Spinal cord (tissue), 10 donors: ENCODE results near the gene PPP5C. TPM values are rescaled to one million over a fixed set of nuclear protein-coding genes. Genes with fewer than 3 reads are reported as not detected.

Experiments
- DNase-seq, 6 donors: peaks; one replicate each; pipeline versions ENCODE4 v3.0.0 to v3.0.0-alpha.2; 2013 to 2015; ENCODE audit warnings: low spot score in 6 of 6, low read depth in 4 of 6
- H3K27ac ChIP-seq: one replicate; pipeline ENCODE4 v1.5.1; 2013; ENCODE audit warnings: low read depth, low read length, control low read depth
- H3K27me3 ChIP-seq: one replicate; pipeline ENCODE4 v1.6.1; 2013; ENCODE audit warnings: low read length; ENCODE audit not compliant: control insufficient read depth, insufficient read depth
- H3K36me3 ChIP-seq: one replicate; pipeline ENCODE4 v1.6.1; 2013; ENCODE audit warnings: low read length; ENCODE audit not compliant: control insufficient read depth, insufficient read depth
- H3K4me1 ChIP-seq: one replicate; pipeline ENCODE4 v1.6.1; 2013; ENCODE audit warnings: low read length; ENCODE audit not compliant: control insufficient read depth, insufficient read depth
- H3K4me3 ChIP-seq: one replicate; pipeline ENCODE4 v1.5.1; 2013; ENCODE audit warnings: low read depth, low read length, control low read depth
- H3K9me3 ChIP-seq: one replicate; pipeline ENCODE4 v1.6.1; 2013; ENCODE audit warnings: low read length; ENCODE audit not compliant: control insufficient read depth, insufficient read depth
- WGBS: methylation state at CpG from one replicate; pipeline ENCODE4 v1.1.5; 2013; ENCODE audit warnings: missing lambda C conversion rate; ENCODE audit not compliant: insufficient coverage; 5-methylcytosine and 5-hydroxymethylcytosine counted together
- long read RNA-seq, 4 donors: transcript quantifications; one replicate each; lab custom pipeline, GENCODE V29; 2026
- polyA plus RNA-seq, 2 donors: library from polyadenylated mRNA; unstranded; fragments of 120-200 nt; gene quantifications; one replicate each; pipeline ENCODE4 v1.2.1, GENCODE V29; 2013; ENCODE audit not compliant: insufficient read length in 2 of 2
- total RNA-seq, 2 donors: library from RNA; depleted of rRNA in 1 of 2; stranded (reverse); fragments of 120-200 nt in 1 of 2; fragments of >200 nt in 1 of 2; gene quantifications; one replicate each; pipeline versions ENCODE4 v1.2.3 to v1.2.4, GENCODE V29; 2013 to 2014
- donor health status: healthy.

PPP5C gene
- total RNA-seq = 10 to 100 TPM; 52.5 to 77.4 TPM
- polyA plus RNA-seq = 100 to 1,000 TPM; 142 to 158 TPM
- long read RNA-seq, donor 1, transcript PPP5C-201 (13 exons, 2,109 nt) = major isoform, 35 of 47 reads
- long read RNA-seq, donor 1, partial matches to known transcripts = 0 of 47 reads
- long read RNA-seq, donor 1, other reads (novel, unspliced or antisense) = 0 of 47 reads
- long read RNA-seq, donor 2, transcript PPP5C-201 (13 exons, 2,109 nt) = major isoform, 16 of 19 reads
- long read RNA-seq, donor 2, partial matches to known transcripts = 0 of 19 reads
- long read RNA-seq, donor 2, other reads (novel, unspliced or antisense) = 0 of 19 reads
- long read RNA-seq, donor 3, transcript PPP5C-201 (13 exons, 2,109 nt) = major isoform, 27 of 29 reads
- long read RNA-seq, donor 3, partial matches to known transcripts = 0 of 29 reads
- long read RNA-seq, donor 3, other reads (novel, unspliced or antisense) = 0 of 29 reads
- long read RNA-seq, donor 4, transcript PPP5C-201 (13 exons, 2,109 nt) = major isoform, 27 of 40 reads
- long read RNA-seq, donor 4, partial matches to known transcripts = 11 of 40 reads
- long read RNA-seq, donor 4, other reads (novel, unspliced or antisense) = 0 of 40 reads

- Histone ChIP-seq H3K27me3 (no peaks in the 10 kb centered on the region), H3K4me1 (peaks cover 48% of the 10 kb centered on the region), H3K9me3 (no peaks in the 10 kb centered on the region), H3K27ac (peak within 1 kb of the TSS; percentile 89), H3K36me3 (peaks cover 27% of the 10 kb centered on the region), H3K4me3 (peak within 1 kb of the TSS; percentile 100)
- DNase-seq = peak; percentile 81 to 98 (median 86)
- 0% methylated on average over 62 of the region's 62 CpGs for WGBS
These were observed at the start of gene PPP5C for GRCh38 chr19:46346821-46347571. PPP5C (plus strand) TSS chr19:46347087; CDS start chr19:46347097, 10 bp downstream.

DNA sequence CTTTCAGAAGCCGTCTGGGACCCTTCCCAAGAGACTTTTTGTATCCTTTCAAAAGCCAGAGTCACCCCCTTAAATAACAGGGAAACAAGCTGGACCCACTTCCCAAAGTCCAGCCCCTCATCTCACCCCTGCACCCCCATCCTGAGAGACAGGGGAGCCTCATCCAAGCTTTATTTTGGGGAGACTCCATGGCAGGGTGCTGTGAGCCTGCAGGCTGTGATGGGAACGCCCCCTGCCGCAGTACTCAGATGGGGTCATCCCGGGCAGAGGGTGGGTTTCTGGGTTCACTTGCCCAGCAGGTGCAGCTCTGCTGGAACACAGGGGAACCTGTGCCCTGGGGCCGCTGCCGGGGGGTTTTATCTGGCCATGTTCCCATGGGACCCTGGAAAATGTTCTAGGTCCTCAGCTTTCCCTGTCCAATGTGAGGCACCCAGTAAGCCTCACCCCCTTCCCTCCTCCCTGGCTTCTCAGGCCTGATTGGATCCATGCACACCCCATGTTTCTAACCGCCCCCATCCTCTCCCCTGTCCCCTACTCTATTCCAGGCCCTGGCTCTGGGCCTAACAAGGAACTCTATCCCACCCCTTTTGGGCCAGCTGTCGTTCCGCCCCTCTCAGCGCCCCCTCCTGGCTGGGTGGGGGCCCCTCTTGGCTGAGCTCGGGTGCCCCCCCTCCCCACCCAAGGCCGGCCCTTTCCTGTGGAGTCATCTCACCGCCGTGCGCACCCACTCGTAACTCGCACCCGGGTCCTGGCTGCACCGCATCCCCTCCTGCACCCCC lies 49.0 kb upstream of the PPP5C start:
- peak overlapping the region; percentile 94 for H3K27ac ChIP-seq
- H3K27me3 ChIP-seq = no peaks in the 10 kb centered on the region
- H3K4me3 ChIP-seq = peak overlapping the region; percentile 59
- peaks cover 48% of the 10 kb centered on the region for H3K4me1 ChIP-seq
- peak in 4 of 6 donors; percentile 22 to 85 (median 62) for DNase-seq
- H3K36me3 ChIP-seq = no peaks in the 10 kb centered on the region
- no peaks in the 10 kb centered on the region for H3K9me3 ChIP-seq
- WGBS = 28% methylated on average over 17 of the region's 19 CpGs

DNA sequence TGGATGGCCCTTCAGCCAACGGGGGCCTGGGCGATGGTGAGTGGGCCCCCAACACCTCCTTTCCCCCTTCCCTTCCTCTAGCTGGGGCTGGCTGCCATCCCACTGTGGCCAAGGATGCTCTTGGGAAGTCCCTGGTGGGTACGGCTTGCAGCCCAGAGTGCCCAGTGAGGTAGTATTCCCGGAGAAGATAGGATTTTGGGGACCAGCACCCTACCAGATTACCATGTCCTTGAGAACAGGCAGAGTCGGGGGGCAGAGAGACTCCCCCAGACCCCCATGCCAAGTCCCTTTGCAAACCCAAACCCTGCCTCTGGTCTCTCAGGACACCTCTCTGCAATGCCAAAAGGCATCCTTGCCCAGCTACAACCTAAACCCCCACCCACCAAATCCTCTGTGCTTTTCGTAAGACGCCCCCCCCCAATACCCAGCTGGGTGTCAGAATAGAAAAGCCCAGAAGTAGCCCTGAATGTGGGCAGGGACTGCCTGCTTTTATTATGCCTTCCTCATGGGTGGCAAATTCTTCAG lies 48.3 kb upstream of the PPP5C start:
- DNase-seq = peak in 2 of 6 donors; percentile 4 to 30
- Histone ChIP-seq H3K27ac (peak overlapping the region; percentile 94), H3K27me3 (no peaks in the 10 kb centered on the region), H3K4me3 (peak overlapping the region; percentile 59), H3K36me3 (peaks cover 3% of the 10 kb centered on the region), H3K9me3 (no peaks in the 10 kb centered on the region), H3K4me1 (peaks cover 54% of the 10 kb centered on the region)
- 36% methylated on average over 5 of the region's 7 CpGs for WGBS

DNA sequence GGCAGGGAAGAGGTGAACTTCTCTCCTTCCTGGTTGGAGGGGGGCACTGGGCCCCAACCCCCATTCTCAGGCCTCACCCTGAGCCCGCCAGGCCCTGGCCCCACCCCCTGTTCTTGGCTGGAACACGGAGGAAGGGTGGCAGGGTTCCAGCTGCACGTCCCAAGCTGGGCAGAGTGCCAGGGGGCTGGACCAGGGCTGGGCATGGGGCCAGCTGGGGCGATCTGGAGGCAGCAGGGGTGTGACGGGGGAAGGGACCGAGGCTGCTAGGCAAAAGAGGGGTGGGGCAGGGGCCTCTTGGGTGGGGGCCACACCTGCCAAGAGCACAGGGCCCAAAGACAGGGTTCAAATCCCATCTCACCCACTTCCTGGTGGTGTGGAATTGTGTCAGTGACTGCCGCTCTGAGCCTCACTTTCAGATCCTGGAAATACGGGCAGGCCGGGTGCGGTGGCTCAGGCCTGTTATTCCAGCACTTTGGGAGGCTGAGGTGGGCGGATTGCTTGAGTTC lies 47.8 kb upstream of the PPP5C start:
- 13% methylated on average over 4 of the region's 11 CpGs for WGBS
- H3K4me1 ChIP-seq = peaks cover 60% of the 10 kb centered on the region
- DNase-seq = peak; percentile 78 to 97 (median 87)
- no peaks in the 10 kb centered on the region for H3K9me3 ChIP-seq
- H3K4me3 ChIP-seq = peak overlapping the region; percentile 59
- peak overlapping the region; percentile 94 for H3K27ac ChIP-seq
- no peaks in the 10 kb centered on the region for H3K27me3 ChIP-seq
- H3K36me3 ChIP-seq = peaks cover 9% of the 10 kb centered on the region

GRCh38 chr19:46299695-46300094 lies 47.2 kb upstream of the PPP5C start:
- Histone ChIP-seq H3K27ac (peak overlapping the region; percentile 94), H3K36me3 (peaks cover 14% of the 10 kb centered on the region), H3K27me3 (no peaks in the 10 kb centered on the region), H3K4me1 (peaks cover 60% of the 10 kb centered on the region), H3K9me3 (no peaks in the 10 kb centered on the region), H3K4me3 (peak overlapping the region; percentile 59)
- WGBS = 68% methylated on average over 3 of the region's 7 CpGs
- no peak for DNase-seq

DNA sequence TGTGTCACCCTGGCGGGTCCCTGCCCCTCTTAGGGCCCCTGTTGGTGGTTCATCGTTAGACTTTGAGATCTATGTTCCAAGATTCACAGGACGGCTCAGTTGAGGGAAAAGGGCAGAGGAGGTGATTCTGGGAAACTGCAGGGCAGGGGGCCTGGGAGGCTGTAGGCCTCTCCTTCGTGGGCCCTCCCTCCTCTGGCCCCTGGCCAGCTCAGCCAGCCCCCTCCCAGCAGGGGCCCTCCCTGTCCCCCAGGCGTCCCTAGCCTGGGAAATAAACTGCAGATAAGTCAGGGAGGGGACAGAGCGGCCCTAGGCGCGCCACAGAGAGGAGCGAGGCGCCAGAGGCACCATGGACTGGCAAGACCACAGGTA lies 43.6 kb upstream of the PPP5C start:
- WGBS = 21% methylated on average over 8 of the region's 10 CpGs

DNA sequence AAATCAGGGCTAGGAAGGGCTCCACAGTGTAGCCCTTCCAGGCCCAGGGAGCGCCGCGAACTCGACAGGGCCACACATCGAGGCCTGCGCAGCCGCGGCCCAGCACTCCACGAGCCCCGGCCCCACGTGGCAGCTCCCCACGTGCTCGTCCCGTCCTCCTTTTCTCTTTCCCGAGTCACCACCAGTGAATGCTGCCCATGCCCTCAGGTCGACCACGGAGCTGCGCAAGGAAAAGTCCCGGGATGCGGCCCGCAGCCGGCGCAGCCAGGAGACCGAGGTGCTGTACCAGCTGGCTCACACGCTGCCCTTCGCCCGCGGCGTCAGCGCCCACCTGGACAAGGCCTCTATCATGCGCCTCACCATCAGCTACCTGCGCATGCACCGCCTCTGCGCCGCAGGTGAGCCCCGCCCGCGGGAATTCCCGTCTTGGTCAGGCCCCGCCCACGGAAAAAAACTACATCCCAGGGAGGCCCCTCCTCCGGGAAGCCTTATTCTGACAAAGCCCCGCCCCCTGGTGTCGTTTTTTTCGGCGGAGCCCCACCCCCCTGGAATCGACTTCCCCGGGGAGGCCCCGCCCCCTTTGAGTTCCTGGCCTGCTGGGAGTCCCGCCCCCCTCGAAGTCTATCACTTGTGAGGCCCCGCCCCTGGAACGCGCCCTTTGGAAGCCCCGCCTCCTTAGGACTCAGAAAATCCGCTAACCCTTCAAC lies 43.0 kb upstream of the PPP5C start:
- Histone ChIP-seq H3K27ac (peak overlapping the region; percentile 57), H3K9me3 (no peaks in the 10 kb centered on the region), H3K4me1 (peaks cover 40% of the 10 kb centered on the region), H3K4me3 (peak overlapping the region; percentile 18), H3K36me3 (peaks cover 42% of the 10 kb centered on the region), H3K27me3 (no peaks in the 10 kb centered on the region)
- 16% methylated on average over 56 of the region's 56 CpGs for whole genome bisulfite sequencing
- peak in 3 of 6 donors; percentile 43 to 92 (median 77) for DNase-seq

More for the DNA sequence above, 43.6 kb upstream of the PPP5C start:
- peak in 1 of 6 donors; percentile 35 for DNase-seq
- H3K27me3 ChIP-seq = no peaks in the 10 kb centered on the region
- peaks cover 36% of the 10 kb centered on the region for H3K36me3 ChIP-seq
- no peaks in the 10 kb centered on the region for H3K9me3 ChIP-seq
- H3K4me1 ChIP-seq = peaks cover 45% of the 10 kb centered on the region
- peak overlapping the region; percentile 18 for H3K4me3 ChIP-seq
- H3K27ac ChIP-seq = peak overlapping the region; percentile 57

DNA sequence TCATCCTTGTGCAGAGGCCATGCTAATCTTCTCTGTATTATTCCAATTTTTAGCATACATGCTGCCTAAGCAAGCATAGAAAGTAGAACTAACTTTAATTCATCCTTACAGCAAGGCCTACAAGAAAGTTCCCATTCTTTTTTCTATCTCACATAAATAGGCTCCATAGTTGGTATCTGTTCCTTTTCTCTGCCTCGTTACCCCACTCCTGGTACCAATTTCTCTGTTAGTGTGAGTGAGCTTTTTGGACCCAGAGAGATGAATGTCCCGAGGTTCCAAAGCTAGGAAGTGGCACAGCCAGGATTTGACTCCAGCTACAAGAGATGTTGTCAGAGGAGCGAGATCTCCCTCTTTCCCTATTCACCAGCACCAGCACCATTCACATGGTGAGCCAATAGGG lies 40.4 kb upstream of the PPP5C start:
- H3K27me3 ChIP-seq = no peaks in the 10 kb centered on the region
- peaks cover 14% of the 10 kb centered on the region for H3K4me1 ChIP-seq
- no peaks in the 10 kb centered on the region for H3K9me3 ChIP-seq
- no peak for DNase-seq
- no peak overlapping the region for H3K27ac ChIP-seq
- WGBS = no CpG with 5 or more reads among the region's 3 CpGs
- H3K4me3 ChIP-seq = no peak overlapping the region
- H3K36me3 ChIP-seq = peaks cover 66% of the 10 kb centered on the region
